HG02970 (cell line): ENCODE results near the gene FAM110D.

Source experiments
- ATAC-seq: cut with Tn5 transposase; IDR thresholded peaks from one replicate; pipeline ENCODE4 v1.9.1; 2021; ENCODE audit warnings: mild to moderate bottlenecking, moderate library complexity, moderate number of reproducible peaks; ENCODE audit not compliant: unreplicated experiment, low FRiP score

The FAM110D gene

GRCh38 chr1:26158908-26159742, at the start of gene FAM110D:
TSS of gene FAM110D (plus strand) at chr1:26159079. CDS start at chr1:26161292, 2,213 bp downstream.
- no peak for ATAC-seq

GRCh38 chr1:26109229-26110164, 49.4 kb upstream of the FAM110D start:
- ATAC-seq = no peak

GRCh38 chr1:26110731-26111529, 47.9 kb upstream of the FAM110D start:
- ATAC-seq = peak; percentile 37

GRCh38 chr1:26111530-26112406, 47.1 kb upstream of the FAM110D start, which contains the start of gene PDIK1L:
TSS of gene PDIK1L (plus strand) at chr1:26111824. CDS start at chr1:26114309, 2,485 bp downstream.
- peak; percentile 76 for ATAC-seq

GRCh38 chr1:26112407-26112775, 46.5 kb upstream of the FAM110D start:
- ATAC-seq = no peak

- no peak for ATAC-seq
These were observed 44.5 kb upstream of the FAM110D start for GRCh38 chr1:26114165-26114927.

- ATAC-seq = no peak
These were observed 38.8 kb upstream of the FAM110D start for GRCh38 chr1:26119892-26120608.

- no peak for ATAC-seq
These were observed 36.8 kb upstream of the FAM110D start for GRCh38 chr1:26121854-26122773.

GRCh38 chr1:26122988-26123973, 35.6 kb upstream of the FAM110D start:
- no peak for ATAC-seq

GRCh38 chr1:26124418-26125331, 34.2 kb upstream of the FAM110D start:
- no peak for ATAC-seq

- no peak for ATAC-seq
These were observed 33.5 kb upstream of the FAM110D start for GRCh38 chr1:26125382-26125781.

- ATAC-seq = no peak
These were observed 32.9 kb upstream of the FAM110D start for GRCh38 chr1:26125946-26126320.

- peak; percentile 72 for ATAC-seq
These were observed 32.4 kb upstream of the FAM110D start for GRCh38 chr1:26126321-26127084.
